Common myeloid progenitor, CD34-positive (primary cell): ENCODE measurements around the gene EFCAB7.

Experiments used
- CTCF ChIA-PET: fragments of 350-600 bp; sonication (Branson Sonifier 250); formaldehyde crosslinking; loops from one replicate; lab custom pipeline; 2021; ENCODE audit warnings: antibody characterized with exemption; lab: Charles Lee
- POLR2A ChIA-PET: fragments of 350-600 bp; sonication (Branson Sonifier 250); formaldehyde crosslinking; loops from one replicate; lab custom pipeline; 2021; ENCODE audit warnings: antibody characterized with exemption; lab: Charles Lee
- DNase-seq, 3 donors: peaks; one replicate each; pipeline versions ENCODE4 v3.0.0 to v3.0.0-alpha.2; 2013
- H3K27ac ChIP-seq, 2 experiments: 1 replicate in 1 of 2; 2 replicates in 1 of 2; pipeline ENCODE4 v1.7.0; 2013; ENCODE audit warnings: inconsistent platforms in 2 of 2, low read length in 2 of 2, mild to moderate bottlenecking in 2 of 2, low read depth in 1 of 2, moderate library complexity in 1 of 2; ENCODE audit not compliant: severe bottlenecking in 2 of 2, insufficient read depth in 1 of 2, poor library complexity in 1 of 2
- H3K27me3 ChIP-seq, 5 experiments: replicated peaks in 2 of 5; 1 replicate in 3 of 5; 2 replicates in 2 of 5; pipeline versions ENCODE4 v1.6.1 to v1.7.0; 2013; ENCODE audit warnings: low read length in 4 of 5, mild to moderate bottlenecking in 2 of 5, moderate library complexity in 2 of 5, inconsistent platforms in 1 of 5; ENCODE audit not compliant: insufficient read depth in 5 of 5, control insufficient read depth in 4 of 5
- H3K36me3 ChIP-seq, 4 experiments: 1 replicate in 2 of 4; 2 replicates in 2 of 4; pipeline versions ENCODE4 v1.6.1 to v1.7.0; 2013; ENCODE audit warnings: low read length in 3 of 4, control low read depth in 1 of 4, mild to moderate bottlenecking in 1 of 4; ENCODE audit not compliant: control insufficient read depth in 4 of 4, insufficient read depth in 4 of 4
- H3K4me1 ChIP-seq, 4 experiments: 1 replicate in 3 of 4; 2 replicates in 1 of 4; pipeline versions ENCODE4 v1.6.1 to v1.7.1; 2013; ENCODE audit warnings: low read length in 3 of 4, mild to moderate bottlenecking in 3 of 4, control low read depth in 1 of 4, inconsistent platforms in 1 of 4, moderate library complexity in 1 of 4; ENCODE audit not compliant: control insufficient read depth in 4 of 4, insufficient read depth in 4 of 4; ENCODE audit errors: control extremely low read depth in 1 of 4
- H3K4me3 ChIP-seq, 7 experiments: 1 replicate in 4 of 7; 2 replicates in 3 of 7; pipeline versions ENCODE4 v1.5.1 to v1.7.0; 2013; ENCODE audit warnings: mild to moderate bottlenecking in 7 of 7, low read length in 6 of 7, moderate library complexity in 6 of 7, inconsistent platforms in 2 of 7, low read depth in 2 of 7, control low read depth in 1 of 7; ENCODE audit not compliant: insufficient read depth in 4 of 7, control insufficient read depth in 1 of 7; ENCODE audit errors: extremely low read depth in 1 of 7
- H3K9me3 ChIP-seq, 5 experiments: 1 replicate in 4 of 5; 2 replicates in 1 of 5; pipeline versions ENCODE4 v1.6.1 to v1.7.1; 2013; ENCODE audit warnings: low read length in 4 of 5, mild to moderate bottlenecking in 2 of 5, inconsistent platforms in 1 of 5, low read depth in 1 of 5, moderate library complexity in 1 of 5; ENCODE audit not compliant: control insufficient read depth in 4 of 5, insufficient read depth in 2 of 5; ENCODE audit errors: control extremely low read depth in 1 of 5
- WGBS: methylation state at CpG from one replicate; pipeline ENCODE4 v1.1.5; 2013; ENCODE audit not compliant: insufficient coverage; 5-methylcytosine and 5-hydroxymethylcytosine counted together

The EFCAB7 gene

DNA sequence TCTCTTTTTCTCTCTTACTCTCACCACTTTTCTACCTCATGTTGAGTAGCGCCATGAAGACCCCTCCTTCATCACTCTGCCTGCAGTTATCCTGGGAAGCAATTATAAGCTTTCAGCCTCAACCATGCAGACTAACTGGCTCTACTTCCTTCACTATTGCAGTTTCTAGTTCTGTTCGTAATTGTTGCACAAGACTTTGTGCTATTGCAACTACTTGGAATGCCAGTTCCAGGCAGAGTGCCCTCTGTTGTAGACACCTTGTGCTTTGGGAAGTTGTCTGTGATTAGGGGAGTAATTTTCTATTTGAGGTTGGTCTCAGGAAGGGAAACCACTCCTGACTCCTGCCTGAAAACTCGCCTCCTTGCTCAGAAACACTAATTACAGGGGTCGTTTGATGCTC lies 89.2 kb downstream of the EFCAB7 start:
- ChIA-PET CTCF (interaction anchor here (1.5 to 3.6 kb wide), 2 partner anchors 80 to 630 kb away, joined by 3 to 13 read pairs; no protein-coding TSS in a partner anchor), POLR2A (no interaction called here)
- H3K9me3 ChIP-seq: no peaks in the 10 kb centered on the region
- H3K4me3 ChIP-seq: no peak overlapping the region
- WGBS: 93% methylated on average over 1 of the region's 4 CpGs
- no peak overlapping the region for H3K27ac ChIP-seq
- no peak for DNase-seq
- H3K4me1 ChIP-seq: peaks cover 0 to 8% (median 2%) of the 10 kb centered on the region in 4 experiments
- H3K36me3 ChIP-seq: no peaks in the 10 kb centered on the region
- no peaks in the 10 kb centered on the region for H3K27me3 ChIP-seq

DNA sequence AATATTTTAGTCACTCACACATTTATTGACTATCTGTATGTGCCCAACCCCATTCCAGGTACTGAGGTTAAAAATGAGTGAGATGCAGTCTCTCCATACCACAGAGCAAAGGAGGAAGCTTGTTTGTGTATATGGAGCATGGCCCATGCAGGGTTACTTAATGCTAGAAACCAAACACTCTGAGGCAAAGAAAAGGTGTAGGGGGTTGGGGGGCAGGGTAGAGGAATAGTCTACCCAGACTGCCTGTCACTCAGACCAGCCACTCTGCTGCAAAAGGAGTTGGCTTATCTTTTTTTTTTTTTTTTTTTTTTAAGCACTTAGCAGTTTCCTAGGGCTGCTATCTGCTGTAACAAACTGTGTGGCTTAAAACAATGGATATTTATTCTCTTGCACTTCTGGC lies 89.6 kb downstream of the EFCAB7 start:
- DNase-seq: no peak
- peaks cover 0 to 8% (median 2%) of the 10 kb centered on the region in 4 experiments for H3K4me1 ChIP-seq
- ChIA-PET CTCF (interaction anchor here (1.4 to 3.6 kb wide), 3 partner anchors 79 to 631 kb away, joined by 3 to 13 read pairs (median 4); no protein-coding TSS in a partner anchor), POLR2A (no interaction called here)
- no peaks in the 10 kb centered on the region for H3K27me3 ChIP-seq
- H3K36me3 ChIP-seq: no peaks in the 10 kb centered on the region
- no peak overlapping the region for H3K4me3 ChIP-seq
- no peak overlapping the region for H3K27ac ChIP-seq
- H3K9me3 ChIP-seq: no peaks in the 10 kb centered on the region

GRCh38 chr1:63615768-63616420 lies 92.6 kb downstream of the EFCAB7 start:
- Histone ChIP-seq H3K36me3 (no peaks in the 10 kb centered on the region), H3K4me3 (no peak overlapping the region), H3K9me3 (no peaks in the 10 kb centered on the region), H3K4me1 (peaks cover 0 to 8% (median 2%) of the 10 kb centered on the region in 4 experiments), H3K27me3 (no peaks in the 10 kb centered on the region), H3K27ac (no peak overlapping the region)
- CTCF ChIA-PET: interaction anchor here (0.7 to 2.9 kb wide), 8 partner anchors 10 to 631 kb away, joined by 3 to 22 read pairs (median 5); no protein-coding TSS in a partner anchor
- POLR2A ChIA-PET: no interaction called here
- DNase-seq: peak; percentile 71 to 85 (median 77)
- 93% methylated on average over 2 of the region's 6 CpGs for WGBS

GRCh38 chr1:63617450-63617849 lies 94.1 kb downstream of the EFCAB7 start:
- 100% methylated on average over 4 of the region's 6 CpGs for WGBS
- H3K27ac ChIP-seq: no peak overlapping the region
- DNase-seq: no peak
- no peaks in the 10 kb centered on the region for H3K9me3 ChIP-seq
- no peak overlapping the region for H3K4me3 ChIP-seq
- peaks cover 0 to 7% (median 2%) of the 10 kb centered on the region in 4 experiments for H3K4me1 ChIP-seq
- H3K27me3 ChIP-seq: no peaks in the 10 kb centered on the region
- H3K36me3 ChIP-seq: no peaks in the 10 kb centered on the region
- ChIA-PET CTCF (interaction anchor here (0.7 to 2.9 kb wide), 7 partner anchors 68 to 629 kb away, joined by 3 to 22 read pairs (median 4); no protein-coding TSS in a partner anchor), POLR2A (no interaction called here)

GRCh38 chr1:63618011-63618410 lies 94.7 kb downstream of the EFCAB7 start:
- no peak overlapping the region for H3K4me3 ChIP-seq
- DNase-seq: no peak
- H3K27ac ChIP-seq: no peak overlapping the region
- CTCF ChIA-PET: interaction anchor here (1.2 to 2.9 kb wide), 2 partner anchors 519 to 627 kb away, joined by 3 to 22 read pairs; no protein-coding TSS in a partner anchor
- POLR2A ChIA-PET: no interaction called here
- H3K9me3 ChIP-seq: no peaks in the 10 kb centered on the region
- H3K27me3 ChIP-seq: no peaks in the 10 kb centered on the region
- H3K4me1 ChIP-seq: peaks cover 0 to 3% (median 0%) of the 10 kb centered on the region in 4 experiments
- H3K36me3 ChIP-seq: no peaks in the 10 kb centered on the region

DNA sequence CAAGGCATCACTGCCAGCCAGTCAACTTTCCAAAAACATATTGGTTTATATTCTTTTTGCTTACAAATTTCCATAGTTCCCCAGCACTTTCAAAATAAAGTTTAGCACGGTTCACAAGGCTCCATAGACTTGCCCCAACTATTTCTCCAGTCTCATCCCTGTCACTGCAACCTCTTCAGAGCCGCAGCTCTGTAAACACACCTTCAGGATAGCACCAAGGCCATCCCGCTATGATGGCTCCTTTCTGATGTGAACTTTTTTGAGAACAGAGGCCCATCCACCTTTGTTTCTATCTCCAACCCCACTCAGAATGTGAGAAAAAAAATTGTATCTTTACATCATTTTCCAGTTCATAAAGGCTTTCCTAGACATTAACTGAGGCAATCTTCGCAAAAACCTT lies 96.2 kb downstream of the EFCAB7 start:
- 100% methylated on average over 3 of the region's 4 CpGs for WGBS
- Histone ChIP-seq H3K4me3 (no peak overlapping the region), H3K9me3 (no peaks in the 10 kb centered on the region), H3K27ac (no peak overlapping the region), H3K36me3 (no peaks in the 10 kb centered on the region), H3K27me3 (no peaks in the 10 kb centered on the region), H3K4me1 (no peaks in the 10 kb centered on the region)
- ChIA-PET CTCF (no interaction called here), POLR2A (no interaction called here)
- no peak for DNase-seq

DNA sequence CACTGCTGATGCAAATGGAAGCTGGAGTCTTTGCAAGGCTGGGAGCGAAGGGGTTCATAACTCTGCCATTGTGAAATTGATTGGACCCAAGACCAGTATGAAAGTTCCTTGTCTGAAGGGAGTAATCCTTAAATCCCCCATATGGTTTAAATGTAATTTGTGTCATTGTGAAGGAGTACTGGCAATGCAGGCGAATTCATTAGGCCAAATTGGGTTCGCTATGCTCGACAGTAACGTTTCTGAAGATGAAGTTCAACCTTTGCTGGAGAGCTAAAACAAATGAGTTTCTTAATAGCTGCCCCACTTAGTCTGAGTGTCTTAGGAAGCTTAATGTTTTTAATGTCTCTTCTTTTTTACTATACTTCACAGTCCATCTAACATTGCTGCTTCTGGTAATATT lies 97.3 kb downstream of the EFCAB7 start:
- WGBS: 94% methylated on average over 5 of the region's 5 CpGs
- ChIA-PET CTCF (no interaction called here), POLR2A (no interaction called here)
- H3K4me1 ChIP-seq: peaks cover 0 to 3% (median 0%) of the 10 kb centered on the region in 4 experiments
- no peaks in the 10 kb centered on the region for H3K27me3 ChIP-seq
- no peaks in the 10 kb centered on the region for H3K36me3 ChIP-seq
- no peak overlapping the region for H3K4me3 ChIP-seq
- H3K9me3 ChIP-seq: no peaks in the 10 kb centered on the region
- no peak overlapping the region for H3K27ac ChIP-seq
- DNase-seq: no peak
